Head of caudate nucleus (tissue), 42 donors: ENCODE results near the gene SLFN14.
"Not testable (repeated sequence)": the region's sequence is repeated elsewhere in the genome, so short reads cannot be mapped to it uniquely, and the experiment has no call there.

ENCODE experiments used
- DNase-seq, 42 donors: peaks; one replicate each; pipeline versions ENCODE4 v3.0.0 to v3.0.0-alpha.2; 2020 to 2021; ENCODE audit warnings: mixed read lengths in 7 of 42
- intact Hi-C: fragments of 100-400 bp; cut with DNase I; formaldehyde crosslinking; loops from one replicate; pipeline ENCODE4 v1.15.0; 2022

Gene SLFN14

GRCh38 chr17:35566968-35567367 lies 6.3 kb upstream of the SLFN14 start:
- no peak for DNase-seq
- intact Hi-C loops: no loop called here

- intact Hi-C loops, DNase-seq: not testable (repeated sequence)
Measured at GRCh38 chr17:35563181-35563580, 2.6 kb upstream of the SLFN14 start.

- DNase-seq: no peak
- intact Hi-C loops: no loop called here
Measured at GRCh38 chr17:35559495-35560210, 966 bp downstream of the SLFN14 start.

DNA sequence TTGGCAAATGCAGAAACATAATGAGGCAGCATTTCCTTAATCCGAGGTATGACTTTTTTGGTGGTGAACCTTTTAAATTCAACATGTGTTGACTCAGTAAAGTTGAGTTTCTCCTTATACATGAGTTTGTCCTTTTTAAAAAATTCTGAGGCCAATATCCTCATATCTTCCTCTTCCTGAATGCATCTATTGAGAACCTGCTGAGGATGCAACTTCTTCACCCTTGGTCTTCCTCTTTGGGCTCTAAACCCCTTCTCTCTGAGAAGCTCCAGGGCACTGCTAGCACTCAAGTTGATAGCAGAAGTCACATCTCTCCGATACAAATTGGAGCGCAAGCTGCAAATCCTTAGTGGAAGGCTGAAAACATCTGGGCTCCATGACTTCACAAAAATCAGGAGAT lies 3.3 kb downstream of the SLFN14 start:
- intact Hi-C loops: no loop called here
- DNase-seq: no peak

- DNase-seq: no peak
- intact Hi-C loops: no loop called here
Measured at GRCh38 chr17:35555691-35556090, 4.9 kb downstream of the SLFN14 start.

DNA sequence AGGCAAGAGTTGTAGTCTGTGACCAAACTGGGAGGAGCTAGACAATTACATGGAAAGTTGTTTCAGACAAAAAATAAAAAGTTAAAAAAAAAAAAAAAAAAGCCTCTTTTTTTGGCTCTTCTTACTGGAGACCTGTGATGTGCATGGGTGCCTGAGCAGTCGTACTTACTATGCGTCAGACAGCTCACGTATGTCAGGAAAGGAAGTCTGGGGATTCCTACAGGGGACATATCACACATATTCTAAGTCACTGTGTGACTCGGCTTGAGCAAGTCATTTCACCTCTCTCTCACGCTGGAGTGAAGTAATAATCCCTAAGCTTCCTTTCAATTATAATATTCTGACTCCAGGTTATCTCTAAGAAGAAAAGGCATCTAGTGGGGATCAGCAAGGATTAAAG lies 6.0 kb downstream of the SLFN14 start:
- no peak for DNase-seq
- intact Hi-C loops: no loop called here

DNA sequence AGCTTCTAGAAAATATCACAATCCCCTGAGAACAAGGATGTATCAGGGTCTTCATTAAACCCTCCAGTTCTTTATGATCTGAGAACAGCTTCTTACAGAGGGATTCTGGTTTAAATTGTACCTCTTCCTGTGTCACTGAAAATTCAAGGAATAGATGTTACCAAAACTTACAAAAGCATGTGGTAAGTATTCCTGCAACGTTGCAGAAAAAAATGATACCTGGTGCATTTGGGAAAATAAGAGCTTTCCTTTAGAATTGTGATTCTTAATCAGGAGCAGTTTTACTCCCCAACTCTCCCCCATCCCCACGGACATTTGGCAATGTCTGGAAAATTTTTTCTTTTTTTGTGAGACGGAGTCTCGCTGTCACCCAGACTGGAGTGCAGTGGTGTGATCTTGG lies 7.3 kb downstream of the SLFN14 start:
- intact Hi-C loops: no loop called here
- no peak for DNase-seq

- intact Hi-C loops: no loop called here
- no peak for DNase-seq
Measured at GRCh38 chr17:35548978-35549377, 11.6 kb downstream of the SLFN14 start.

DNA sequence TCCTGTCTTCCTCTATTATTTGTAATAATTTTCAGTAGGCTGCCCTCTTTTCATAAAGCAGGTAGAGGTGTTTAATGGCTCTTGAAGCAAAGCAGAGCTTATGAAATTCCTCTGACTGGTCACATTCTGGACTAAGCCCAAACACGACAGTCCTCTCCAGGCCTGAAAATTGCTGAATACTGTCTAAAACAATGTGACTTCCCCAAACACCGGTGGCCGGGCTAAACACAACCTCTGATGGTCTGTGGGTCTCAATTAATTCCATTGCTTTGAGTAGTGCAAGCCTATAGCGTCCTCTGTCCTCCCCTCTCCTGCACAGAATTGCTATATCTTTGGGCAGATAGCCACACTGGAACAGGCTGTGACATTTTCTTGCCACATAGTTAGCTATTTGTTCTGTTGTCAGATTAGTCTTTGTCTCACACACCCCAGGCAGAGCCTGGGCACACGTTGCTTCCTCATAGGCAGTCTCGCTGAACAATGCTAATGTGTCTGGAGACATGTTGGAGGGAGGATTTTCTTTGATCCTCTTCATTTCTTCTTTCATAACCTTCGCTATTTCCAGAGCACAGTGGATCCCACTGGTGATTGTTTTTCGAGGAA lies 12.3 kb downstream of the SLFN14 start:
- intact Hi-C loops: no loop called here
- DNase-seq: peak in 4 of 42 donors; percentile 4 to 32 (median 16)

DNA sequence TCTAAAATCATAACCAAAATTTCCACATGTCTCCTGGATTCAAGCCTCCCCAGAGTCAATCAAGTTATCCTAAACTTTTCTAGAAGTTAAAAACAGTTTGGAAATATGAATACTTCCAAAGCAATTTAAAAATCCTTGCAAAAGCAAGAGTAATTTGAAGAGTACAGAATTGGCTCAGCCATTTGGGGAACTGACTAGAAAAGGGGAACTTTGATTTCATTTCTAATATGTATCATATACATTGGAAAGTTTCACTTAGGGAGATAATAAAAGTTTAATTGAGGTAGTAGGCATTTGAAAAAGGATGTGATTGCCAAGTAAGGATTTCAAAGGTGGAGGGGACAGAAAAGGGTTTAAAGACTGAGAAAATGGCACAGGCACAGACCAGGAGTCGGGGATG lies 14.1 kb downstream of the SLFN14 start:
- intact Hi-C loops: no loop called here
- no peak for DNase-seq

GRCh38 chr17:35545150-35545549 lies 15.5 kb downstream of the SLFN14 start:
- intact Hi-C loops: no loop called here
- no peak for DNase-seq

GRCh38 chr17:35543856-35544255 lies 16.8 kb downstream of the SLFN14 start:
- intact Hi-C loops: no loop called here
- no peak for DNase-seq

GRCh38 chr17:35542990-35543389 lies 17.6 kb downstream of the SLFN14 start:
- intact Hi-C loops: no loop called here

GRCh38 chr17:35541434-35541833 lies 19.2 kb downstream of the SLFN14 start:
- DNase-seq: no peak
- intact Hi-C loops: no loop called here

More at GRCh38 chr17:35542990-35543389, 17.6 kb downstream of the SLFN14 start:
- DNase-seq: no peak

GRCh38 chr17:35540589-35541404 lies 19.8 kb downstream of the SLFN14 start:
- DNase-seq: peak in 24 of 42 donors; percentile 12 to 57 (median 29)
- intact Hi-C loops: no loop called here

- intact Hi-C loops: no loop called here
- no peak for DNase-seq
Measured at GRCh38 chr17:35539659-35540026, 21.0 kb downstream of the SLFN14 start.

- intact Hi-C loops: no loop called here
- DNase-seq: no peak
Measured at GRCh38 chr17:35537601-35538141, 22.9 kb downstream of the SLFN14 start, which contains the start of gene SLFN12L. TSS of gene SLFN12L (minus strand) at chr17:35537678. CDS start at chr17:35522364, 15,314 bp downstream.

- intact Hi-C loops: no loop called here
- DNase-seq: no peak
Measured at GRCh38 chr17:35536664-35537171, 23.9 kb downstream of the SLFN14 start.

DNA sequence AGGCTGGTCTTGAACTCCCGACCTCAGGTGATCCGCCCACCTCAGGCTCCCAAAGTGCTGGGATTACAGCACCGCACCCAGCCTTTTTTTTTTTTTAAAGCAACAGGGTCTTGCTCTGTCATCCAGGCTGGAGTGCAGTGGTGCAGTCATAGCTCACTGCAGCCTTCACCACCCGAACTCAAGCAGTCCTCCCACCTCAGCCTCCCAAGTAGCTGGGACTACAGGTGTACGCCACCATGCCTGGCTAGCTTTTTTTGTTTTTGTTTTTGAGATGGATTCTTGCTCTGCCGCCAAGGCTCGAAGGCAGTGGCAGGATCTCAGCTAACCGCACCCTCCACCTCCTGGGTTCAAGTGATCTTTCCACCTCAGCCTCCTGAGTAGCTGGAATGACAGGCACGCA lies 25.2 kb downstream of the SLFN14 start:
- DNase-seq, intact Hi-C loops: not testable (repeated sequence)
